ENCODE measurements around the gene CX3CL1. TPM values are rescaled to one million over a fixed set of nuclear protein-coding genes. Genes with fewer than 3 reads are reported as not detected.

The CX3CL1 gene
- total RNA-seq, 1 experiment from 2014 or later, result 1.7 TPM

GRCh38 chr16:57377080-57377841 is 5.0 kb downstream of the CX3CL1 start:
- Histone ChIP-seq H3K79me2 (ENCODE audit: insufficient read depth, low read length) (no peaks in the 10 kb centered on the region), H2BK12ac (ENCODE audit: insufficient read length, low read depth, low read length) (no peak overlapping the region), H3K23ac (ENCODE audit: insufficient read length, low read depth, low read length) (no peak overlapping the region), H2BK15ac (ENCODE audit: low read depth, low read length) (no peak overlapping the region), H4K5ac (ENCODE audit: insufficient read length, low read depth, low read length) (no peak overlapping the region), H3K18ac (ENCODE audit: insufficient read length, low read depth, low read length) (no peak overlapping the region), H4K8ac (replicated peaks; ENCODE audit: insufficient read length, low read depth, low read length) (no peak overlapping the region), H2BK20ac (ENCODE audit: low read depth, low read length, poor library complexity, severe bottlenecking) (no peak overlapping the region), H3K27ac (ENCODE audit: insufficient read length, low read depth, low read length) (no peak overlapping the region), H3K27me3 (ENCODE audit: insufficient read depth, low read length) (no peaks in the 10 kb centered on the region), H3K9ac (ENCODE audit: extremely low read depth, insufficient read length, low read length) (no peak overlapping the region), H3K4me1 (ENCODE audit: insufficient read depth, low read length) (peaks cover 3% of the 10 kb centered on the region; the same call in 1 of the 2 replicates), H3K4ac (ENCODE audit: low read depth, low read length) (no peak overlapping the region), H3K79me1 (ENCODE audit: insufficient read depth, low read depth, low read length, poor library complexity, severe bottlenecking) (no peaks in the 10 kb centered on the region), H3K9me3 (ENCODE audit: control insufficient read depth, low read depth, low read length) (no peaks in the 10 kb centered on the region), H2AK5ac (ENCODE audit: insufficient read length, low read length) (no peak overlapping the region), H4K91ac (ENCODE audit: insufficient read length, low read depth, low read length) (no peak overlapping the region), H3K4me2 (ENCODE audit: insufficient read depth, insufficient read length, low read length) (no peak overlapping the region), H4K20me1 (ENCODE audit: control insufficient read depth, insufficient read depth, insufficient read length) (no peaks in the 10 kb centered on the region), H3K14ac (ENCODE audit: insufficient read depth, low read length) (no peak overlapping the region), H2BK120ac (ENCODE audit: low read depth, low read length, poor library complexity, severe bottlenecking) (no peak overlapping the region), H2AFZ (ENCODE audit: low read length) (no peak overlapping the region), H3K56ac (ENCODE audit: insufficient read length, low read depth, low read length) (no peak overlapping the region), H2BK5ac (ENCODE audit: insufficient read length, low read length) (no peak overlapping the region), H3T11ph (ENCODE audit: low read length) (no peak overlapping the region), H3K23me2 (ENCODE audit: insufficient read length, low read depth, low read length, poor library complexity, severe bottlenecking) (no peaks in the 10 kb centered on the region)
- no peaks in the 10 kb centered on the region for H3K27me3 Mint-ChIP-seq (ENCODE audit: low read depth)
- no peak overlapping the region for H3K4me3 Mint-ChIP-seq
- peak; percentile 38; the same call in 2 of the 3 replicates for TF ChIP-seq CTCF (conservative IDR thresholded peaks at IDR 0.05)
- H3K36me3 Mint-ChIP-seq (ENCODE audit: insufficient read depth in 1 of 3, low read depth in 3 of 3), result no peaks in the 10 kb centered on the region
- no CpG with 5 or more reads among the region's 5 CpGs for WGBS (ENCODE audit: extremely low coverage, insufficient read length, low lambda C conversion rate)
- H3K4me1 Mint-ChIP-seq, result peaks cover 27 to 31% of the 10 kb centered on the region in 2 experiments
- no peak overlapping the region; a peak in 1 of 7 replicates for H3K27ac Mint-ChIP-seq
- DNase-seq, result peak; percentile 48
- no peaks in the 10 kb centered on the region for H3K9me3 Mint-ChIP-seq

Measured in H9 (cell line).